Ovary (tissue), 9 donors: ENCODE results near the gene DCLRE1B. TPM values are rescaled to one million over a fixed set of nuclear protein-coding genes. Genes with fewer than 3 reads are reported as not detected.

Experiments used
- DNase-seq, 5 donors: peaks; one replicate each; pipeline ENCODE4 v3.0.0-alpha.2; 2019 to 2020
- H3K27ac ChIP-seq, 2 donors: fragments of 200-600 bp; one replicate each; pipeline versions ENCODE4 v1.5.1 to v1.8.0; 2019 to 2022
- H3K27me3 ChIP-seq: fragments of 200-600 bp; one replicate; pipeline ENCODE4 v1.8.0; 2022
- H3K36me3 ChIP-seq: fragments of 200-600 bp; sonication (generic); one replicate; pipeline ENCODE4 v1.5.1; 2019
- H3K4me1 ChIP-seq: one replicate; pipeline ENCODE4 v1.8.1; 2013; ENCODE audit warnings: mild to moderate bottlenecking, moderate library complexity; ENCODE audit not compliant: insufficient read depth
- H3K4me3 ChIP-seq: fragments of 200-600 bp; sonication (generic); one replicate; pipeline ENCODE4 v1.5.1; 2017
- H3K9me3 ChIP-seq, 2 donors: fragments of 200-600 bp in 1 of 2; sonication (generic) in 1 of 2; one replicate each; pipeline versions ENCODE4 v1.5.1 to v1.8.1; 2013 to 2019; ENCODE audit warnings: mild to moderate bottlenecking in 1 of 2, moderate library complexity in 1 of 2
- EP300 ChIP-seq: sonication (generic); formaldehyde crosslinking; IDR thresholded peaks from one replicate; pipeline ENCODE4 v1.6.1; 2017; ENCODE audit warnings: antibody characterized with exemption
- POLR2A ChIP-seq: fragments of 450-650 bp; IDR thresholded peaks from one replicate; pipeline ENCODE4 v1.6.1; 2017; ENCODE audit warnings: antibody characterized with exemption, mild to moderate bottlenecking, moderate library complexity
- WGBS, 3 donors: extraction: QIAGEN DNeasy Blood & Tissue Kit in 1 of 3; methylation state at CpG; one replicate each; pipeline versions ENCODE4 v1.1.5 to v1.1.7; 2013 to 2017; 5-methylcytosine and 5-hydroxymethylcytosine counted together
- intact Hi-C, 4 donors: fragments of 100-400 bp; cut with DNase I; formaldehyde crosslinking; loops; one replicate each; pipeline versions ENCODE4 v1.11.0 to v1.15.1; 2022 to 2023
- polyA plus RNA-seq, 2 donors: library from polyadenylated mRNA; stranded (reverse); fragments of 200-250 nt in 1 of 2; fragments of 350-450 nt in 1 of 2; fragmentation: Illumina TruSeq in 1 of 2; extraction: RNeasy Lipid Tissue Mini Kit (QIAGEN cat#74804) in 1 of 2; gene quantifications; one replicate each; pipeline ENCODE4 v1.2.3, GENCODE V29; 2013 to 2014
- total RNA-seq, 7 donors: library from RNA; depleted of rRNA in 2 of 7; stranded (reverse); fragments of >200 nt in 2 of 7; fragmentation: NEBNext Ultra II Directional in 3 of 7; extraction: Animal tissue kit (Norgen Biotek cat#: 25700) in 3 of 7; gene quantifications; one replicate each; pipeline versions ENCODE4 v1.1.0 to v1.2.4, GENCODE V29; 2016 to 2023
- TF ChIP-seq, protein P1 (sequence below), 3 donors: fragments of 450-650 bp in 2 of 3; fragments of 200-600 bp in 1 of 3; IDR thresholded peaks; one replicate each; pipeline versions ENCODE4 v1.5.1 to v1.8.0; 2016 to 2022; ENCODE audit warnings: antibody characterized with exemption in 3 of 3, mild to moderate bottlenecking in 1 of 3
- donor health status: DM: no; HTN: no; CAD: no; lungs with moderate emphysema.
- donor health status: DM: no; HTN: no; CAD: no.
- donor health status: Bipolar disorder and iron deficiency.
- donor health status: DM: yes; HTN: yes; CAD: no.
- donor health status: DM: no; HTN: no; CAD: no.
- donor health status: DM: yes; HTN: yes; CAD: no.

Gene DCLRE1B
- total and polyA plus RNA-seq, 9 donors = 2.4 to 7.1 (median 5.0) TPM

DNA sequence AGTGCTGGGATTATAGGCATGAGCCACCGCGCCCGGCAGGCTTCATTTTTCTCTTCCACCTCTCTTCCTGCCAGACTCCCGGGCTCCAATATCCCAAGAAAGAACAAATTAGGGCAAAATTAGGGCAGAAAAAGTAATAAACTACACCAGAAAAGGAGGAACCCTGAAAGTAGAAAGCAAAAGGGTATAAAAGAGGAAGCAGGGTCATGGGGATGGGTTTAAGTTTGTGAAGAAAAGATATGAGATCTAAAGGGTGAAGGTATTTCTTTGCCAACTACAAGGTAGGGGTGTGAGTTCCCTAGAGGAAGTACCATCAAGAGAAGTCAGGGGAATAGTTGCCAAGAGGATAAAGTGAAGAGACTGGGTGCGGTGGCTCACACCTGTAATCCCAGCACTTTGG is 43.5 kb upstream of the DCLRE1B start:
- no peaks in the 10 kb centered on the region for H3K36me3 ChIP-seq
- TF ChIP-seq EP300 (no peak), POLR2A (no peak)
- TF ChIP-seq, protein P1, sequence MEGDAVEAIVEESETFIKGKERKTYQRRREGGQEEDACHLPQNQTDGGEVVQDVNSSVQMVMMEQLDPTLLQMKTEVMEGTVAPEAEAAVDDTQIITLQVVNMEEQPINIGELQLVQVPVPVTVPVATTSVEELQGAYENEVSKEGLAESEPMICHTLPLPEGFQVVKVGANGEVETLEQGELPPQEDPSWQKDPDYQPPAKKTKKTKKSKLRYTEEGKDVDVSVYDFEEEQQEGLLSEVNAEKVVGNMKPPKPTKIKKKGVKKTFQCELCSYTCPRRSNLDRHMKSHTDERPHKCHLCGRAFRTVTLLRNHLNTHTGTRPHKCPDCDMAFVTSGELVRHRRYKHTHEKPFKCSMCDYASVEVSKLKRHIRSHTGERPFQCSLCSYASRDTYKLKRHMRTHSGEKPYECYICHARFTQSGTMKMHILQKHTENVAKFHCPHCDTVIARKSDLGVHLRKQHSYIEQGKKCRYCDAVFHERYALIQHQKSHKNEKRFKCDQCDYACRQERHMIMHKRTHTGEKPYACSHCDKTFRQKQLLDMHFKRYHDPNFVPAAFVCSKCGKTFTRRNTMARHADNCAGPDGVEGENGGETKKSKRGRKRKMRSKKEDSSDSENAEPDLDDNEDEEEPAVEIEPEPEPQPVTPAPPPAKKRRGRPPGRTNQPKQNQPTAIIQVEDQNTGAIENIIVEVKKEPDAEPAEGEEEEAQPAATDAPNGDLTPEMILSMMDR (IDR thresholded peaks at IDR 0.05) = no peak
- H3K9me3 ChIP-seq = no peaks in the 10 kb centered on the region
- no peak overlapping the region for H3K27ac ChIP-seq
- no peaks in the 10 kb centered on the region for H3K27me3 ChIP-seq
- intact Hi-C loops = no loop called here
- no peak for DNase-seq
- no peaks in the 10 kb centered on the region for H3K4me1 ChIP-seq
- 93 to 96% (median 95%) methylated on average over 5 of the region's 5 CpGs for WGBS, 3 donors
- no peak overlapping the region for H3K4me3 ChIP-seq

GRCh38 chr1:113868387-113869083 is 36.6 kb upstream of the DCLRE1B start:
- 94 to 97% (median 96%) methylated on average over 4 of the region's 4 CpGs for WGBS, 3 donors
- Histone ChIP-seq H3K4me3 (no peak overlapping the region), H3K27me3 (no peaks in the 10 kb centered on the region), H3K4me1 (no peaks in the 10 kb centered on the region), H3K36me3 (no peaks in the 10 kb centered on the region), H3K27ac (no peak overlapping the region), H3K9me3 (no peaks in the 10 kb centered on the region)
- no peak for TF ChIP-seq EP300
- TF ChIP-seq, protein P1 (IDR thresholded peaks at IDR 0.05) = no peak
- TF ChIP-seq POLR2A = no peak
- no peak for DNase-seq
- intact Hi-C loops = no loop called here

DNA sequence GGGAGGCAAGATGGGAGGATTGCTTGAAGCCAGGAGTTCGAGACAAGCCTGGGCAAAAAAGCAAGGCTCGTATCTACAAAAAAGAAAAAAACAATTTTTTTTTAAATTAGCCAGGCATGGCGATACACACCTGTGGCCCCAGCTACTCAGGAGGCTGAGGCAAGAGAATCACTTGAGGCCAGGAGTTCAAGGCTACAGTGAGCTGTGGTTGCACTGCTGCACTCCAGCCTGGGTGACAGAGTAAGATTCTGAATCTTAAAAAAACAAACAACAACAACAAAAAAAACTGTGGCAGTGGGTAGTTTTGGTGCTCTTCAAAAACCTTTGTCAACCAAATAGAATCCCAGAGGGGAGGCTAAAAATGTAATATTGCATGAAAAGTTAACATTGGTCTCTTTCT is 34.3 kb upstream of the DCLRE1B start:
- DNase-seq = no peak
- H3K27ac ChIP-seq = no peak overlapping the region
- TF ChIP-seq, protein P1 (IDR thresholded peaks at IDR 0.05) = no peak
- TF ChIP-seq POLR2A (no peak), EP300 (no peak)
- H3K4me3 ChIP-seq = no peak overlapping the region
- H3K27me3 ChIP-seq = no peaks in the 10 kb centered on the region
- no peaks in the 10 kb centered on the region for H3K36me3 ChIP-seq
- intact Hi-C loops = no loop called here
- WGBS, 3 donors = 84 to 98% (median 93%) methylated on average over 3 of the region's 3 CpGs
- no peaks in the 10 kb centered on the region for H3K4me1 ChIP-seq
- no peaks in the 10 kb centered on the region for H3K9me3 ChIP-seq

GRCh38 chr1:113871597-113872113 is 33.5 kb upstream of the DCLRE1B start, which contains the start of gene PTPN22:
TSS of gene PTPN22 (minus strand) at chr1:113871712.
- Histone ChIP-seq H3K4me3 (no peak within 1 kb of the TSS), H3K9me3 (no peaks in the 10 kb centered on the region), H3K36me3 (no peaks in the 10 kb centered on the region), H3K27ac (no peak within 1 kb of the TSS), H3K27me3 (no peaks in the 10 kb centered on the region), H3K4me1 (no peaks in the 10 kb centered on the region)
- TF ChIP-seq EP300 = no peak
- TF ChIP-seq, protein P1 (IDR thresholded peaks at IDR 0.05) = no peak
- TF ChIP-seq POLR2A = no peak
- no peak for DNase-seq
- intact Hi-C loops = no loop called here
- WGBS, 3 donors = 83 to 87% (median 83%) methylated on average over 4 of the region's 4 CpGs
